ENCODE measurements around the gene TTC7B.

- TF ChIP-seq, protein P1, sequence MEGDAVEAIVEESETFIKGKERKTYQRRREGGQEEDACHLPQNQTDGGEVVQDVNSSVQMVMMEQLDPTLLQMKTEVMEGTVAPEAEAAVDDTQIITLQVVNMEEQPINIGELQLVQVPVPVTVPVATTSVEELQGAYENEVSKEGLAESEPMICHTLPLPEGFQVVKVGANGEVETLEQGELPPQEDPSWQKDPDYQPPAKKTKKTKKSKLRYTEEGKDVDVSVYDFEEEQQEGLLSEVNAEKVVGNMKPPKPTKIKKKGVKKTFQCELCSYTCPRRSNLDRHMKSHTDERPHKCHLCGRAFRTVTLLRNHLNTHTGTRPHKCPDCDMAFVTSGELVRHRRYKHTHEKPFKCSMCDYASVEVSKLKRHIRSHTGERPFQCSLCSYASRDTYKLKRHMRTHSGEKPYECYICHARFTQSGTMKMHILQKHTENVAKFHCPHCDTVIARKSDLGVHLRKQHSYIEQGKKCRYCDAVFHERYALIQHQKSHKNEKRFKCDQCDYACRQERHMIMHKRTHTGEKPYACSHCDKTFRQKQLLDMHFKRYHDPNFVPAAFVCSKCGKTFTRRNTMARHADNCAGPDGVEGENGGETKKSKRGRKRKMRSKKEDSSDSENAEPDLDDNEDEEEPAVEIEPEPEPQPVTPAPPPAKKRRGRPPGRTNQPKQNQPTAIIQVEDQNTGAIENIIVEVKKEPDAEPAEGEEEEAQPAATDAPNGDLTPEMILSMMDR (conservative IDR thresholded peaks at IDR 0.05) = no peak
- TF ChIP-seq ZFX (IDR thresholded peaks at IDR 0.05) = no peak
Observed at GRCh38 chr14:90691627-90692026, 124.6 kb downstream of the TTC7B start.

Measured in C4-2B (cell line).